SK-N-SH (cell line): ENCODE measurements around the gene TACC2. TPM values are rescaled to one million over a fixed set of nuclear protein-coding genes. Genes with fewer than 3 reads are reported as not detected.
"Not testable (repeated sequence)": the region's sequence is repeated elsewhere in the genome, so short reads cannot be mapped to it uniquely, and the experiment has no call there.

Experiments
- CTCF ChIA-PET: fragments of 300-600, 350-600 bp; formaldehyde crosslinking; extraction: SDS; loops from one replicate; lab custom pipeline; 2021; lab: Yijun Ruan, JAX
- POLR2A ChIA-PET: fragments of 350-600 bp; sonication (Branson Sonifier 250); formaldehyde crosslinking; extraction: SDS; loops from one replicate; lab custom pipeline; 2020; ENCODE audit warnings: antibody characterized with exemption, inconsistent platforms; lab: Yijun Ruan, JAX
- DNase-seq: peaks from one replicate; pipeline ENCODE4 v3.0.0; 2012
- H2AFZ ChIP-seq: fragments of 200-600 bp; sonication (generic); 2 replicates; pipeline ENCODE4 v1.8.1; 2016; ENCODE audit warnings: antibody characterized with exemption, mild to moderate bottlenecking, low read depth
- H3F3A ChIP-seq: fragments of 200-600 bp; sonication (generic); replicated peaks from 2 replicates; pipeline ENCODE3; 2016; ENCODE audit warnings: antibody characterized with exemption, mild to moderate bottlenecking; ENCODE audit not compliant: insufficient read depth
- H3K27ac ChIP-seq, 2 experiments: fragments of 200-500 bp in 1 of 2; fragments of 200-600 bp in 1 of 2; sonication (Bioruptor generic) in 1 of 2; sonication (generic), shearing (Covaris generic) in 1 of 2; 2 replicates each; pipeline versions ENCODE4 v1.5.1 to v1.6.1; 2014 to 2016; ENCODE audit warnings: low read depth in 2 of 2, inconsistent platforms in 1 of 2, low read length in 1 of 2, mild to moderate bottlenecking in 1 of 2, mixed read lengths in 1 of 2
- H3K27me3 ChIP-seq: fragments of 200-600 bp; sonication (generic), shearing (Covaris generic); 2 replicates; pipeline ENCODE4 v1.6.1; 2016; ENCODE audit warnings: mixed run types; ENCODE audit not compliant: insufficient read depth
- H3K36me3 ChIP-seq, 2 experiments: fragments of 200-500 bp in 1 of 2; fragments of 200-600 bp in 1 of 2; sonication (Bioruptor generic) in 1 of 2; sonication (generic) in 1 of 2; replicated peaks in 1 of 2; 2 replicates each; pipeline versions ENCODE3 to v1.5.1; 2014 to 2016; ENCODE audit warnings: low read length in 1 of 2, mild to moderate bottlenecking in 1 of 2; ENCODE audit not compliant: insufficient read depth in 2 of 2, control insufficient read depth in 1 of 2
- H3K4me1 ChIP-seq, 2 experiments: fragments of 200-500 bp in 1 of 2; fragments of 200-600 bp in 1 of 2; sonication (Bioruptor generic) in 1 of 2; sonication (generic), shearing (Covaris generic) in 1 of 2; 2 replicates each; pipeline versions ENCODE4 v1.5.1 to v1.6.1; 2014 to 2016; ENCODE audit warnings: low read depth in 1 of 2, low read length in 1 of 2, mixed run types in 1 of 2; ENCODE audit not compliant: insufficient read depth in 2 of 2, control insufficient read depth in 1 of 2
- H3K4me2 ChIP-seq: fragments of 200-600 bp; sonication (generic), shearing (Covaris generic); 2 replicates; pipeline ENCODE4 v1.6.1; 2017; ENCODE audit warnings: mixed run types
- H3K4me3 ChIP-seq, 2 experiments: fragments of 200-500 bp in 1 of 2; fragments of 200-600 bp in 1 of 2; sonication (Bioruptor generic) in 1 of 2; sonication (generic), shearing (Covaris generic) in 1 of 2; 2 replicates each; pipeline versions ENCODE4 v1.5.1 to v1.8.1; 2014 to 2016; ENCODE audit warnings: low read depth in 2 of 2, inconsistent platforms in 1 of 2, low read length in 1 of 2, mild to moderate bottlenecking in 1 of 2, mixed read lengths in 1 of 2, moderate library complexity in 1 of 2
- H3K79me2 ChIP-seq: fragments of 200-600 bp; sonication (generic); 2 replicates; pipeline ENCODE4 v1.8.1; 2017; ENCODE audit warnings: mild to moderate bottlenecking; ENCODE audit not compliant: insufficient read depth
- H3K9ac ChIP-seq: fragments of 200-600 bp; sonication (generic); 2 replicates; pipeline ENCODE4 v1.6.1; 2017; ENCODE audit warnings: mixed run types
- H3K9me2 ChIP-seq: fragments of 200-600 bp; sonication (generic); 2 replicates; pipeline ENCODE4 v1.6.1; 2017; ENCODE audit warnings: mixed run types
- H3K9me3 ChIP-seq: fragments of 200-600 bp; sonication (generic); 2 replicates; pipeline ENCODE4 v1.6.1; 2017; ENCODE audit warnings: mixed run types, mild to moderate bottlenecking, moderate library complexity
- H4K20me1 ChIP-seq: fragments of 200-600 bp; sonication (generic); 2 replicates; pipeline ENCODE4 v1.6.1; 2017; ENCODE audit warnings: mild to moderate bottlenecking, mixed run types; ENCODE audit not compliant: insufficient read depth
- CHD2 ChIP-seq: fragments of 150-350 bp; IDR thresholded peaks from 2 replicates; pipeline ENCODE4 v1.6.1; 2018; ENCODE audit warnings: low read length; ENCODE audit not compliant: partially characterized antibody
- FOSL2 ChIP-seq: IDR thresholded peaks from 2 replicates; pipeline ENCODE4 v1.4.0; 2012; ENCODE audit warnings: low read depth, mild to moderate bottlenecking, moderate library complexity, borderline replicate concordance
- FOXJ3 ChIP-seq: sonication (generic); formaldehyde crosslinking; IDR thresholded peaks from 2 replicates; pipeline ENCODE4 v1.5.1; 2020; ENCODE audit warnings: mild to moderate bottlenecking, missing genetic modification reagents
- GABPA ChIP-seq: IDR thresholded peaks from 2 replicates; pipeline ENCODE4 v1.4.0; 2012; ENCODE audit warnings: low read depth, mild to moderate bottlenecking
- MXI1 ChIP-seq: IDR thresholded peaks from 2 replicates; pipeline ENCODE4 v1.6.1; 2012; ENCODE audit warnings: mild to moderate bottlenecking, low read depth, low read length, improper control_type of control experiment
- NFIC ChIP-seq: IDR thresholded peaks from 2 replicates; pipeline ENCODE4 v1.4.0; 2012; ENCODE audit warnings: borderline replicate concordance
- NRF1 ChIP-seq: IDR thresholded peaks from 2 replicates; pipeline ENCODE4 v1.6.1; 2012; ENCODE audit warnings: low read depth, mild to moderate bottlenecking, low read length
- POLR2AphosphoS5 ChIP-seq: IDR thresholded peaks from 2 replicates; pipeline ENCODE4 v1.6.1; 2012; ENCODE audit warnings: low read depth, low read length
- RXRA ChIP-seq: IDR thresholded peaks from 2 replicates; pipeline ENCODE4 v1.4.0; 2012; ENCODE audit warnings: low read depth, mild to moderate bottlenecking, borderline replicate concordance
- SIN3A ChIP-seq: IDR thresholded peaks from 2 replicates; pipeline ENCODE4 v1.6.1; 2012; ENCODE audit warnings: low read depth, mild to moderate bottlenecking, low read length, moderate library complexity, borderline replicate concordance
- TAF1 ChIP-seq: IDR thresholded peaks from 2 replicates; pipeline ENCODE4 v1.6.1; 2012; ENCODE audit warnings: low read depth, mild to moderate bottlenecking, low read length, moderate library complexity, borderline replicate concordance
- TEAD4 ChIP-seq: IDR thresholded peaks from 2 replicates; pipeline ENCODE4 v1.4.0; 2012; ENCODE audit warnings: mild to moderate bottlenecking, borderline replicate concordance; ENCODE audit not compliant: insufficient read depth
- WGBS: methylation state at CpG from one replicate; pipeline ENCODE4 v1.1.6; 2017; ENCODE audit warnings: low lambda C conversion rate; 5-methylcytosine and 5-hydroxymethylcytosine counted together
- polyA plus RNA-seq, 3 experiments: library from polyadenylated mRNA; depleted of rRNA; stranded (reverse); fragments of >200 nt; gene quantifications; 2 replicates each; pipeline ENCODE4 v1.2.3, GENCODE V29; 2012
- TF ChIP-seq, protein P1 (sequence below): IDR thresholded peaks from 2 replicates; pipeline ENCODE4; 2012
- TF ChIP-seq, protein P2 (sequence below): IDR thresholded peaks from 2 replicates; pipeline ENCODE4 v1.4.0; 2012; ENCODE audit warnings: low read depth, borderline replicate concordance
- TF ChIP-seq, protein P3 (sequence below): IDR thresholded peaks from 2 replicates; pipeline ENCODE4 v1.4.0; 2012; ENCODE audit warnings: low read depth
- TF ChIP-seq, protein P4 (sequence below): IDR thresholded peaks from 2 replicates; pipeline ENCODE4 v1.4.0; 2012; ENCODE audit warnings: low read depth, borderline replicate concordance

TACC2 gene
- polyA plus RNA-seq, 1 of the 3 experiments (the other 2 are of a cell fraction), result 8.8 TPM

DNA sequence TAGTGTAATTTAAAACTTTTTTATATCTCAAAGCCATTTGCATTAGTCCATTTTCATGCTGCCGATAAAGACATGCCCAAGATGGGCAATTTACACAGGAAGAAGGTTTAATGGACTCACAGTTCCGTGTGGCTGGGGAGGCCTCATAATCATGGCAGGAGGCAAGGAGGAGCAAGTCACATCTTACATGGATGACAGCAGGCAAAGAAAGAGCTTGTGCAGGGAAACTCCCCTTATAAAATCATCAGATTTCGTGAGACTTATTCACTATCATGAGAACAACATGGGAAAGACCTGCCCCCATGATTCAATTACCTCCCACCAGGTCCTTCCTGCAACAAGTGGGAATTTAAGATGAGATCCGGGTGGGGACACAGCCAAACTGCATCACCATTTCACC lies 2.8 kb downstream of the TACC2 start:
- H3K27ac ChIP-seq, H4K20me1 ChIP-seq, H3F3A ChIP-seq, H3K27me3 ChIP-seq, H3K9me3 ChIP-seq, H3K4me2 ChIP-seq, H2AFZ ChIP-seq, POLR2A ChIA-PET, H3K4me3 ChIP-seq, H3K9me2 ChIP-seq, H3K4me1 ChIP-seq, H3K36me3 ChIP-seq, CTCF ChIA-PET, H3K9ac ChIP-seq, DNase-seq, H3K79me2 ChIP-seq: not testable (repeated sequence)
- 79% methylated on average over 4 of the region's 4 CpGs for WGBS

DNA sequence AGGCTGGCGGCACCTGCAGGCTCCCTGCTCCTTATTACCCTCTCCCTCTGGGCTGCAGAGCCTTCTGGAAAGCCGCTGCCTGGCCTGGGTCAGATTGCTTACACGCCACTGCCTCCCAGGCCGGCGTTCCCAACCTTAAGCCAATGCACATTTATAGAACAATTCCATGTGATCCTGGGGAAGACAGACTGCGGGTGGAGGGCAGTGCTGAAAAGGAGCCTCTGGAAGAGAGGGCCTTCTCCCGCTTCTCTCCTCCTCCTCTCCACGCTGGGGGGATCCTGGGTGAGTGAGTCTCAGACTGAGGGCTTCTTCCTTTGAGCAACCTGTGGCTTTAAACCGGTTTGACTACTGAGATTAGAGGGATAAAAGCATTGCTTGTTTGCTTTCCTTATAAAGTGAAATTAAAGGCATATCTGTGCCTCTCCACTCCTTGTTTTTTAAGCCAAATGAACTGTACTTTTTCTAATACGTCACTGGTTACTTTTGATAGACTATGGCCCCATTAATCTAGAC lies 5.5 kb downstream of the TACC2 start:
- no peak overlapping the region for H3K4me2 ChIP-seq
- H4K20me1 ChIP-seq, result no peaks in the 10 kb centered on the region
- no peaks in the 10 kb centered on the region for H3K9me3 ChIP-seq
- no peak overlapping the region for H3K9ac ChIP-seq
- no peaks in the 10 kb centered on the region for H3F3A ChIP-seq
- H3K4me3 ChIP-seq, result no peak overlapping the region
- TF ChIP-seq, protein P1, sequence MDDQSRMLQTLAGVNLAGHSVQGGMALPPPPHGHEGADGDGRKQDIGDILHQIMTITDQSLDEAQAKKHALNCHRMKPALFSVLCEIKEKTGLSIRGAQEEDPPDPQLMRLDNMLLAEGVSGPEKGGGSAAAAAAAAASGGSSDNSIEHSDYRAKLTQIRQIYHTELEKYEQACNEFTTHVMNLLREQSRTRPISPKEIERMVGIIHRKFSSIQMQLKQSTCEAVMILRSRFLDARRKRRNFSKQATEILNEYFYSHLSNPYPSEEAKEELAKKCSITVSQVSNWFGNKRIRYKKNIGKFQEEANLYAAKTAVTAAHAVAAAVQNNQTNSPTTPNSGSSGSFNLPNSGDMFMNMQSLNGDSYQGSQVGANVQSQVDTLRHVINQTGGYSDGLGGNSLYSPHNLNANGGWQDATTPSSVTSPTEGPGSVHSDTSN, result no peak
- TF ChIP-seq NRF1, result no peak
- no peak for TF ChIP-seq TAF1
- TF ChIP-seq TEAD4, result no peak
- no peak for TF ChIP-seq FOSL2
- TF ChIP-seq, protein P2, sequence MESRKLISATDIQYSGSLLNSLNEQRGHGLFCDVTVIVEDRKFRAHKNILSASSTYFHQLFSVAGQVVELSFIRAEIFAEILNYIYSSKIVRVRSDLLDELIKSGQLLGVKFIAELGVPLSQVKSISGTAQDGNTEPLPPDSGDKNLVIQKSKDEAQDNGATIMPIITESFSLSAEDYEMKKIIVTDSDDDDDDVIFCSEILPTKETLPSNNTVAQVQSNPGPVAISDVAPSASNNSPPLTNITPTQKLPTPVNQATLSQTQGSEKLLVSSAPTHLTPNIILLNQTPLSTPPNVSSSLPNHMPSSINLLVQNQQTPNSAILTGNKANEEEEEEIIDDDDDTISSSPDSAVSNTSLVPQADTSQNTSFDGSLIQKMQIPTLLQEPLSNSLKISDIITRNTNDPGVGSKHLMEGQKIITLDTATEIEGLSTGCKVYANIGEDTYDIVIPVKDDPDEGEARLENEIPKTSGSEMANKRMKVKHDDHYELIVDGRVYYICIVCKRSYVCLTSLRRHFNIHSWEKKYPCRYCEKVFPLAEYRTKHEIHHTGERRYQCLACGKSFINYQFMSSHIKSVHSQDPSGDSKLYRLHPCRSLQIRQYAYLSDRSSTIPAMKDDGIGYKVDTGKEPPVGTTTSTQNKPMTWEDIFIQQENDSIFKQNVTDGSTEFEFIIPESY, result no peak
- TF ChIP-seq RXRA, result no peak
- no peak for TF ChIP-seq POLR2AphosphoS5
- TF ChIP-seq, protein P3, sequence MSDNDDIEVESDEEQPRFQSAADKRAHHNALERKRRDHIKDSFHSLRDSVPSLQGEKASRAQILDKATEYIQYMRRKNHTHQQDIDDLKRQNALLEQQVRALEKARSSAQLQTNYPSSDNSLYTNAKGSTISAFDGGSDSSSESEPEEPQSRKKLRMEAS, result no peak
- no peak for TF ChIP-seq NFIC
- no peak for TF ChIP-seq GABPA
- no peak for TF ChIP-seq CHD2
- no peak for TF ChIP-seq SIN3A
- TF ChIP-seq FOXJ3, result no peak
- TF ChIP-seq, protein P4, sequence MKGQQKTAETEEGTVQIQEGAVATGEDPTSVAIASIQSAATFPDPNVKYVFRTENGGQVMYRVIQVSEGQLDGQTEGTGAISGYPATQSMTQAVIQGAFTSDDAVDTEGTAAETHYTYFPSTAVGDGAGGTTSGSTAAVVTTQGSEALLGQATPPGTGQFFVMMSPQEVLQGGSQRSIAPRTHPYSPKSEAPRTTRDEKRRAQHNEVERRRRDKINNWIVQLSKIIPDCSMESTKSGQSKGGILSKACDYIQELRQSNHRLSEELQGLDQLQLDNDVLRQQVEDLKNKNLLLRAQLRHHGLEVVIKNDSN, result no peak
- no peak for TF ChIP-seq MXI1
- no peaks in the 10 kb centered on the region for H3K4me1 ChIP-seq
- POLR2A ChIA-PET, result no interaction called here
- no peak overlapping the region for H2AFZ ChIP-seq
- H3K9me2 ChIP-seq, result no peaks in the 10 kb centered on the region
- no peak overlapping the region for H3K27ac ChIP-seq
- 59% methylated on average over 5 of the region's 10 CpGs for WGBS
- no peak for DNase-seq
- no peaks in the 10 kb centered on the region for H3K27me3 ChIP-seq
- CTCF ChIA-PET, result interaction anchor here (1.3 kb wide), 1 partner anchor 19 kb away, joined by 3 read pairs; no protein-coding TSS in a partner anchor
- H3K36me3 ChIP-seq, result no peaks in the 10 kb centered on the region
- H3K79me2 ChIP-seq, result no peaks in the 10 kb centered on the region
